NB4 (cell line): ENCODE measurements around the gene PTOV1.

ENCODE experiments used
- CTCF ChIP-seq: IDR thresholded peaks from one replicate; pipeline ENCODE4 v1.5.1; 2012; ENCODE audit warnings: low read depth, low read length
- POLR2A ChIP-seq: IDR thresholded peaks from 2 replicates; pipeline ENCODE4 v1.6.1; 2011; ENCODE audit warnings: mild to moderate bottlenecking; ENCODE audit not compliant: insufficient read length; ENCODE audit errors: extremely low read depth

- TF ChIP-seq CTCF (no peak), POLR2A (no peak)
These were observed 40.4 kb downstream of the PTOV1 start for GRCh38 chr19:49891393-49891792.
